GM12892 (cell line): ENCODE results near the gene GOT1.

Experiments
- POLR2A ChIP-seq: IDR thresholded peaks from 2 replicates; pipeline ENCODE4 v1.6.1; 2011; ENCODE audit warnings: low read depth, low read length, control low read depth
- POLR2AphosphoS5 ChIP-seq: IDR thresholded peaks from 2 replicates; pipeline ENCODE4 v1.6.1; 2011; ENCODE audit warnings: low read depth, low read length, control low read depth
- TAF1 ChIP-seq: IDR thresholded peaks from 2 replicates; pipeline ENCODE4 v1.6.1; 2011; ENCODE audit warnings: low read depth, mild to moderate bottlenecking, control low read depth, low read length, borderline replicate concordance

DNA sequence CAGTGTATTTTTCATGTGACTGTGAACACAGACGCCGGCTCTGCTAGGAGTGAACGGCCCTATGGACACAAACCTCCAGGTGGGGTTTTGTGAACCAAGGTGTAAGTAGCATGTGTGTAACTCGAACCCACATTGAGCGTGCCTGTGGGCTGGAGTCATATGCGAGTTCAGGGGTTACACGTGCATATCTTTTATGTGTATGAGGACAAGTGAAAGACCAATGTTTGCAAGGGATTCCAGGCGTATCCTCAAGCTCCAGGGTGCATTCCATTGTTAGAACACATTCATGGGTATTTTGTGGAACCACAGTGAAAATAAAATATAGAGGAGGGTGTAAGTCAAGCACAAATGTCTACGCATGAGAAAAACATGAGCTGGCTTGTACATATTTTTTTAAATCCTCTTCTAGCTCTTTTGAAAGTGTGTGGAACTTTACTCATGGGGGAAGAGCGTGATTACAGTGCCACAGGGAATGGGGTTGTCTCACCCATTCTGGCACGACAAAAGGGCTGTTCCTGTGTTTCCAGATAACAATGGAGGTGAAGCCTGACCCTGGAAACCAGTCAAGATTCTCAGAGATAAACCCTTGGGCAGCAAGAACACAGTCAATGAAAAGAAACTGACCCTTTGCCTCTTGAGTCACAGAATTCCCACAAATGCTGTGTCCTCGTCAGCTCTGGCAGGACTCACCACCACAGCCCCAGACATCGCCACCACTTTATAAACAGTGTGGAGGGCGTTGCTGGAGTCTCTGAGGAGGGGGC is 37.0 kb upstream of the GOT1 start:
- TF ChIP-seq POLR2A (no peak), POLR2AphosphoS5 (no peak), TAF1 (no peak)
